ENCODE data around the gene SERPINI1.

Gene SERPINI1

GRCh38 chr3:167844528-167844927 is 109.0 kb downstream of the SERPINI1 start:
- no peak for DNase-seq (ENCODE audit: low read depth, low spot score)

DNA sequence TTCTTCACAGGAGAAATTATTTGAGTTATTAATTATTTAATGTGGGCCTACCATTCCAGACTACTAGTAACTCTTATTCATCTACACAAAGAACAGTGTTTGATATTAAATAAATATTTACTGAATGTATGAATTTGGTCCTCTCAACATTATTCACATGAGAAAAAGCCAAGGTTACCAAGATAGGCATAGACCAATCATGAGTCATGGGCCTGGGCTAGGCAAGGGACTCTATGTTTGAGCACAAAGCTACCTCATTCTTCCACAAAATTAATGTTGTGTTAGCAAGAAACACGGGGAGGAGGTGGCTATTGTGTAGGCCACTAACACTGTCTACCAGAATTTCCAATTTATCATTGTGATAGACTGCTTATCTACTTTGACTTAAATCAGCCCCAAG is 115.7 kb downstream of the SERPINI1 start:
- no peak for DNase-seq (ENCODE audit: low read depth, low spot score)

GRCh38 chr3:167851749-167852148 is 116.2 kb downstream of the SERPINI1 start:
- DNase-seq (ENCODE audit: low read depth, low spot score): no peak

- DNase-seq (ENCODE audit: low read depth, low spot score): no peak
Observed at GRCh38 chr3:167852216-167852615, 116.7 kb downstream of the SERPINI1 start.

DNA sequence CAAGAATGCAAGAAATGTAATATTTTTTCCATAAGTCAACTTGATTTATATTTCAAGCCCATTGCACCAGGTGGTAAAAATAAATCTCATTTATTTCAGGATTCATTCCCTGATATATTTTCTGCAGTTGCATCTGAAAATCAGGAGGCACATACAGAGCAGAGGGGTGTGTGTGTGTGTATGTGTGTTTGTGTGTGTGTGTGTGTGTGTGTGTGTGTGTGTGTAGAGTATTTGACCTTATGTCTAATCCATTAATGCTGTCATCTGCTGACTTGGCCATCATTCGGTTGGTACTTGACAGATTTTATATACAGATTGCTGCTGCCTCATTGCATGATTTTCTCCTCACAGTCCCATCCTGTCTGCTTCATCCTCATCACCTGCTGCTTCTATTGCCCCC is 118.5 kb downstream of the SERPINI1 start:
- no peak for DNase-seq (ENCODE audit: low read depth, low spot score)

GRCh38 chr3:167854846-167855245 is 119.3 kb downstream of the SERPINI1 start:
- no peak for DNase-seq (ENCODE audit: low read depth, low spot score)

DNA sequence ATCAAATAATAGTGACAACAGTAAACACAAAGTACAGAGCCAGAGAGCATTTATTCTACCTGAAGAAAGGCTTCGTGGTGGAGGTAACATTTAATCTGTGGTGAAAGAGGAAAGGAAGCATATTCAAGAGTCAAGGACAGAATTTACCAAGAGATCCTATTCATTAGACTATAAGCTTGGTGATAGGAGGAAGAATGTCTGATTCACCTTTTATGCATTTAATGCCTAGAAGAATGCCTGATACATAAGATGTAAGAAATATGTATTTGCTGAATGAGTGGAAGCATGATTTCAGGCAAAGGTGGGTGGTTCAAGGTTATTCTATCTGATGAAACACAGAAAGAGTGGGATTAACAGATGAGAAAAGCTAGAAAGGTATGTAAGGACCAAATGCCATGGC is 119.8 kb downstream of the SERPINI1 start:
- no peak for DNase-seq (ENCODE audit: low read depth, low spot score)

DNA sequence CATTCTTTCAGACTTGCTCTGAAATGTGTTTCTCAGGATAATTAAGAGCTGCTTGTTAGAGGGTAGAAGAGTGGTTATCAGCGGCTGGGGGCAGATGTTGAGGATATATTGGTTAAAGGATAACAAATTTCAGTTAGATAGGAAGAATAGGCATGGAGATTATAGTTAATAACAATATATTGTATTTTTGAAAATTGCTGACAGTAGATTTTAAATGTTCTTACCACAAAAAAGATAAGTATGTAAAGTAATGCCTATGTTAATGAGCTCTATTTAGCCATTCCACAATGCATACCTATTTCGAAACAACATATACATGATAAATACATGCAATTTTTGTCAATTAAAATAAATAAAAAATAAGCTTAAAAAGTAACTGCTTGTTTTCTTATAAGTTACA is 123.3 kb downstream of the SERPINI1 start:
- no peak for DNase-seq (ENCODE audit: low read depth, low spot score)

- DNase-seq (ENCODE audit: low read depth, low spot score): no peak
Observed at GRCh38 chr3:167859610-167860009, 124.1 kb downstream of the SERPINI1 start.

GRCh38 chr3:167861649-167862048 is 126.1 kb downstream of the SERPINI1 start:
- no peak for DNase-seq (ENCODE audit: low read depth, low spot score)

GRCh38 chr3:167862104-167862730 is 126.7 kb downstream of the SERPINI1 start:
- no peak for DNase-seq (ENCODE audit: low read depth, low spot score)

DNA sequence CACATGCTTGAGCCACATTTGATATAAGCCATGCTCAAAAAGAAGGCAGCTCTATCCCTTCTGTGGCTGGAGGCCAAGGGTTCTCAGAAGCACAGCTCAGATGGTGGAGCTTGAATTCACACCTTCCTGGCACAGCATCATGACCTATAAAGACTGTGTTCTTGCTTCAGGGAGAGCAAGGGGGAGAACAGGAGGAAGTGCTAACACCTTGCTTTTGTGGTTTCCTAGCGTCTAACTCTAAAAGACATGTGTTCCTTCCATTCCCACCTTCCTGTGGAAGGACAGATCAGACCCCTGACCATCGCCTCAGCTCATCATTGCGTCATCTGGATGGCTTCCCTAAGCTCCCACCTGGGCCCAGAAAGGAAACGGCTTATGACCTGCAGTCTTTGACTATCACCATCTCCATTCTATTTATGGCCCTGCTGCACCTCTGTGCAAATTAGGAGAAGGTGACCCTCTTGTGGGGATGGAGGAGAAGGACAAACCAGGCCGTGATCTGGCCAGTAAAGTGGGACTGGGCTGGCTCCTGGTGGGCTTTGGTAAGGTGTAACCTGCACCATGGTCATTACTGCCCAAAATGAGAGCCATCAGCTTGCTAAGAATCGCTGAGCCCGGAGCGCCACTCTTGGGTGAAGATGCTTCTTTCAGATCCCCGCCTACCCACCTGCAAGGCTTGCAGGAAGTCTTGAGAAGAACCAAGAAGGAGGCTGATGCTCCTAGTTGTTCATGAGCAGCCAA is 128.5 kb downstream of the SERPINI1 start:
- DNase-seq (ENCODE audit: low read depth, low spot score): no peak

DNA sequence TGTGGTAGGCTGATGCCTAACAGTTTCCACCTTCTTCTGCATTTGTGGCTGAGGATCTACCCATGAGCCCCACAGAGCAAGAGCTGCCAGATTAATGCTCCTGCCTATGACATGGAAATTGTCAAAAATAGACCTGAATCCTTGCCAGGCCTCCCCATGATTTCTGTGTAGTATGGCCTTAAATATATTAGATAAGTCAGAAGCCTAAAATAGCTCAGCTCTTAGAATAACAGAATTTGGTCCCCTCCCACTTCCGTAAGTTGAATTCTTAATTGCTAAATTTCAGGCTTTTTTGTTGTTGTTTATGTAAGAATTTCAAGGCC is 129.0 kb downstream of the SERPINI1 start:
- DNase-seq (ENCODE audit: low read depth, low spot score): no peak

DNA sequence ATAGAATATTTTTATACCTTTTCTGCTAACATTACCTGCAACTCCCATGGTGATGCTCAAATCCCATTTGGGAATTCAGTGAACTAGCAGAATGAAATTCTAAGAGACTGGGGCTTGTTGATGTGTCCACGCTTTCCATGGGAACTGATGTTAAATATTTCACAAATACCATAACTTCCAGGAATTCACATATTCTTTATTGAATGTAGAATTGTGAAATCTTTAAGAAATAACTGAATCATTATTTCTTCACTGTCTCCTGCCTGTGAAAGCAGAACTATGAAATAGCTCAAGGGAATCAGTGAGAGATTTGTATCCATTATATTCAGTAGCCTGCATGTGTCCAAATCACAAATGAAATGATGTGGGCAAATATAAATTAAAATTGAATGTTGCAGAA is 130.8 kb downstream of the SERPINI1 start:
- DNase-seq (ENCODE audit: low read depth, low spot score): no peak

DNA sequence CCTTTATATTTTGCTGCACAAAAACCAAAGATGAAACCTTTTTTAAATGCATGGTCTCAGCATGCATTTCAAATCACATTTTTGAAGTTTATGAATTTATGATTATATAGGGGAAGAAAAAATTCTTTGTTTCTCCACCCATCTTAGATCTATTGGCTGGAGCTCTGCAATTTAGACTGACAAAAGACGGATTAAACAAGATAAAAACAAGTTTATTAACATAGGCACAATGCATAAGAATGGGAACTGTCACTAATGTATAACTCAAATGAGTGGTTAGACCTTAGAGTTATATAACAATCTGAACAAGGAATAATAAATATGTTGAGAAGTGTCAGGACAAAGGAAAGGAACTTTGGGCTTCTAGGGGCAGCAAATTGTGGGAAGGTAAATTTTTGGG is 132.5 kb downstream of the SERPINI1 start:
- DNase-seq (ENCODE audit: low read depth, low spot score): no peak

GRCh38 chr3:167870181-167870580 is 134.7 kb downstream of the SERPINI1 start:
- no peak for DNase-seq (ENCODE audit: low read depth, low spot score)

DNA sequence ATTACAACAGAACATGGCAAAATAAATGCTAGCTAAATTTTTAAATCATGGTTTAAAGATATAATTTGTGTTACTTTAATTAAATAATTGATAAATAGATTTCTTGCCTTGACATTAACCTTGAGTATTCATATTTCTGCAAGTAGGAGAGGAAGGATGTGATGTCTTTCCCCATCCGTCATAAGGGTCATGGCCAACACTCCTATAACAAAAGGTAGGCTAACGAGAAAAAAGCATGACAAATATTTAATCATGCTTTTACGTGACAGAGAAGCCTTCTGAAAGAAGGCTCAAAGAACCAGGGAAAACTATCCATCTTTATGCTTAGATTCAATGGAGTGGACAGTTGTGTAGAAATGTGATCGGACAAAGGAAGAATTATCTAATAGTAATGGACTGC is 135.2 kb downstream of the SERPINI1 start:
- no peak for DNase-seq (ENCODE audit: low read depth, low spot score)

- DNase-seq (ENCODE audit: low read depth, low spot score): no peak
Observed at GRCh38 chr3:167872032-167872431, 136.5 kb downstream of the SERPINI1 start.

- no peak for DNase-seq (ENCODE audit: low read depth, low spot score)
Observed at GRCh38 chr3:167872941-167873340, 137.4 kb downstream of the SERPINI1 start.

GRCh38 chr3:167874671-167875372 is 139.3 kb downstream of the SERPINI1 start:
- DNase-seq (ENCODE audit: low read depth, low spot score): no peak

Data from activated naive CD8-positive, alpha-beta T cell treated with anti-CD3 and anti-CD28 coated beads, Interleukin-2, amount 50 U/mL, for 16 hours (primary cell).